ENCODE results near the gene ETV7. TPM values are rescaled to one million over a fixed set of nuclear protein-coding genes. Genes with fewer than 3 reads are reported as not detected.

Gene ETV7
- total and polyA plus RNA-seq, 2 of the 13 experiments (the other 11 are each of a cell fraction or from before 2014, with no cell fraction given): not detected

DNA sequence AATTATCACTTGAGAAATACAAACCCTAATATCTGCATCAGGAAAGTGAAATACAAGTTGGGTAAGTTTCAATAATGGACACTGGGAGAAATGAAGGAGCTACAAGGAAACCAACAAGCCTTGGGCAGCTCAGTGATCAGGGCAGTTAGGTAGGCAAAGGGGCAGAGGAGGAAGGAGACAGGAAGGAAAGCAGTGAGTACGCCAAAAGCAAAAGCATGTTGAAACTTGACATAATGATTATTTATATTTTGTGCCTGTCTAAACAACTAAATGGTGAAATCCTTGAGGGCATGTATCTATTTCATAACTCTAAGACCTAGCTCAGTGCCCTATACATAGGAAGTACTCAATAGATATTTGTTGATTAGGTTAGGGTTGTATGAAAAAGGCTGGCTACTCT lies 31.8 kb upstream of the ETV7 start (continued):
- TF ChIP-seq, protein P1, sequence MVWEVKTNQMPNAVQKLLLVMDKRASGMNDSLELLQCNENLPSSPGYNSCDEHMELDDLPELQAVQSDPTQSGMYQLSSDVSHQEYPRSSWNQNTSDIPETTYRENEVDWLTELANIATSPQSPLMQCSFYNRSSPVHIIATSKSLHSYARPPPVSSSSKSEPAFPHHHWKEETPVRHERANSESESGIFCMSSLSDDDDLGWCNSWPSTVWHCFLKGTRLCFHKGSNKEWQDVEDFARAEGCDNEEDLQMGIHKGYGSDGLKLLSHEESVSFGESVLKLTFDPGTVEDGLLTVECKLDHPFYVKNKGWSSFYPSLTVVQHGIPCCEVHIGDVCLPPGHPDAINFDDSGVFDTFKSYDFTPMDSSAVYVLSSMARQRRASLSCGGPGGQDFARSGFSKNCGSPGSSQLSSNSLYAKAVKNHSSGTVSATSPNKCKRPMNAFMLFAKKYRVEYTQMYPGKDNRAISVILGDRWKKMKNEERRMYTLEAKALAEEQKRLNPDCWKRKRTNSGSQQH (CRISPR knock-in tag; IDR thresholded peaks at IDR 0.05; ENCODE audit: low read depth): no peak

DNA sequence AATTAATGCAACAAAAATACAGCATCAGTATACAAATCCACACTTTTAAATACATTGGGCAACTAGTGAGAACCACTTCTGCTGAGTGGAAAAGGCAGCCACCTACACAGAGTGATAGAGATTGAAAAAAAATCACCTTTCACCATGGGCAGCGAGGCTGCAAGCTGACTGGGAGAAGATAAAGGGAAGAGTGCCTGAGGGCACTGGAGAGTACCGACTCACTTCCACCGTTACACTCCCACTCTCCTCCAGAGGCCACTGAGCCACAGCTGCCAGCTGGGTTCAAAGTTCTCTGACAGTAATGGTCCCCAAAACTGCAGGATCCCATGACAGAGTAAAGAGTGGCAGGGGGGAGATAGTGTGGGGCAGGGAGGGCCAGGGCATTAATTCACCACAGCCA lies 31.1 kb upstream of the ETV7 start:
- Histone ChIP-seq H3K4me2 (ENCODE audit: low read depth, low read length) (no peak overlapping the region), H3K79me2 (ENCODE audit: insufficient read depth, low read length) (no peaks in the 10 kb centered on the region), H3K27me3 (ENCODE audit: control insufficient read depth in 1 of 2, insufficient read depth in 2 of 2, low read length in 2 of 2) (peaks cover 0 to 4% of the 10 kb centered on the region in 2 experiments; a peak in 1 of 5 replicates), H3K36me3 (replicated peaks in 1 of 2; ENCODE audit: control insufficient read depth in 1 of 2, insufficient read depth in 2 of 2, low read length in 2 of 2) (no peaks in the 10 kb centered on the region), H2AFZ (ENCODE audit: low read length) (no peak overlapping the region), H3K27ac (ENCODE audit: extremely low read length, insufficient read depth, low read length) (no peak overlapping the region), H3K9me3 (ENCODE audit: low read length) (no peaks in the 10 kb centered on the region), H3K4me1 (ENCODE audit: insufficient read depth, low read length) (peaks cover 11% of the 10 kb centered on the region), H3K4me3 (replicated peaks in 1 of 3; ENCODE audit: insufficient read depth in 1 of 3, low read depth in 2 of 3, low read length in 3 of 3) (no peak overlapping the region), H3K9ac (ENCODE audit: insufficient read depth, low read depth, low read length) (no peak overlapping the region), H4K20me1 (ENCODE audit: insufficient read depth, low read length) (no peaks in the 10 kb centered on the region)
- intact Hi-C loops (cut with micrococcal nuclease; ENCODE audit: unreplicated experiment) (no loop called here), in situ Hi-C loops (cut with HindIII; ENCODE audit: extremely low pct_ligation_motif_present, low pct_unique_long_range_greater_than_20kb) (no loop called here)
- TF ChIP-seq, protein P2, sequence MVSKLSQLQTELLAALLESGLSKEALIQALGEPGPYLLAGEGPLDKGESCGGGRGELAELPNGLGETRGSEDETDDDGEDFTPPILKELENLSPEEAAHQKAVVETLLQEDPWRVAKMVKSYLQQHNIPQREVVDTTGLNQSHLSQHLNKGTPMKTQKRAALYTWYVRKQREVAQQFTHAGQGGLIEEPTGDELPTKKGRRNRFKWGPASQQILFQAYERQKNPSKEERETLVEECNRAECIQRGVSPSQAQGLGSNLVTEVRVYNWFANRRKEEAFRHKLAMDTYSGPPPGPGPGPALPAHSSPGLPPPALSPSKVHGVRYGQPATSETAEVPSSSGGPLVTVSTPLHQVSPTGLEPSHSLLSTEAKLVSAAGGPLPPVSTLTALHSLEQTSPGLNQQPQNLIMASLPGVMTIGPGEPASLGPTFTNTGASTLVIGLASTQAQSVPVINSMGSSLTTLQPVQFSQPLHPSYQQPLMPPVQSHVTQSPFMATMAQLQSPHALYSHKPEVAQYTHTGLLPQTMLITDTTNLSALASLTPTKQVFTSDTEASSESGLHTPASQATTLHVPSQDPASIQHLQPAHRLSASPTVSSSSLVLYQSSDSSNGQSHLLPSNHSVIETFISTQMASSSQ (IDR thresholded peaks at IDR 0.05; ENCODE audit: low read depth): no peak
- TF ChIP-seq, protein P2 (CRISPR knock-in tag; IDR thresholded peaks at IDR 0.05; ENCODE audit: borderline replicate concordance): no peak
- TF ChIP-seq, protein P3, sequence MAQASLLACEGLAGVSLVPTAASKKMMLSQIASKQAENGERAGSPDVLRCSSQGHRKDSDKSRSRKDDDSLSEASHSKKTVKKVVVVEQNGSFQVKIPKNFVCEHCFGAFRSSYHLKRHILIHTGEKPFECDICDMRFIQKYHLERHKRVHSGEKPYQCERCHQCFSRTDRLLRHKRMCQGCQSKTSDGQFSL (CRISPR knock-in tag; IDR thresholded peaks at IDR 0.05): no peak
- TF ChIP-seq RXRB (CRISPR knock-in tag; IDR thresholded peaks at IDR 0.05; ENCODE audit: borderline replicate concordance) (no peak), ASH2L (IDR thresholded peaks at IDR 0.05; ENCODE audit: insufficient read length, low read depth, low read length) (no peak), HDAC6 (IDR thresholded peaks at IDR 0.05; ENCODE audit: low read depth, low read length) (no peak), NFKBIZ (CRISPR knock-in tag; IDR thresholded peaks at IDR 0.05) (no peak), CENPT (CRISPR knock-in tag; IDR thresholded peaks at IDR 0.05; ENCODE audit: low read depth) (no peak), SIN3A (IDR thresholded peaks at IDR 0.05; ENCODE audit: borderline replicate concordance, low read depth, low read length) (no peak), ZNF782 (CRISPR knock-in tag; IDR thresholded peaks at IDR 0.05; ENCODE audit: borderline replicate concordance) (no peak), PHB2 (IDR thresholded peaks at IDR 0.05; ENCODE audit: partially characterized antibody) (no peak), ZNF335 (CRISPR knock-in tag; IDR thresholded peaks at IDR 0.05) (no peak), TBL1XR1 (IDR thresholded peaks at IDR 0.05; ENCODE audit: borderline replicate concordance, low read length, partially characterized antibody) (no peak), EEA1 (CRISPR knock-in tag; IDR thresholded peaks at IDR 0.05; ENCODE audit: borderline replicate concordance) (no peak)
- TF ChIP-seq, protein P4, sequence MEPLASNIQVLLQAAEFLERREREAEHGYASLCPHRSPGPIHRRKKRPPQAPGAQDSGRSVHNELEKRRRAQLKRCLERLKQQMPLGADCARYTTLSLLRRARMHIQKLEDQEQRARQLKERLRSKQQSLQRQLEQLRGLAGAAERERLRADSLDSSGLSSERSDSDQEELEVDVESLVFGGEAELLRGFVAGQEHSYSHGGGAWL (CRISPR knock-in tag; IDR thresholded peaks at IDR 0.05): no peak
- no TSS peak for BruUV-seq (replicated peaks)
- no peak for FAIRE-seq
- ChIA-PET POLR2A (no interaction called here), CTCF (ENCODE audit: low intra/inter-chr PET ratio, low total read pairs) (no interaction called here)
- no peak for DNase-seq (ENCODE audit: low spot score)
- WGBS (ENCODE audit: low lambda C conversion rate): 17% methylated on average over 3 of the region's 3 CpGs
- no peak for ATAC-seq
